ENCODE data around the gene CAMKK1.
"Not testable (repeated sequence)": the region's sequence is repeated elsewhere in the genome, so short reads cannot be mapped to it uniquely, and the experiment has no call there.

- not testable (repeated sequence) for TF ChIP-seq POLR2A (IDR thresholded peaks at IDR 0.05; ENCODE audit: low read depth); POLR2AphosphoS5 (IDR thresholded peaks at IDR 0.05); EP300 (IDR thresholded peaks at IDR 0.05)
Measured at GRCh38 chr17:3844556-3844955, 48.3 kb downstream of the CAMKK1 start.
